Smooth muscle cell (in vitro differentiated cells): Measurements from ENCODE around the gene CCDC68. TPM values are rescaled to one million over a fixed set of nuclear protein-coding genes. Genes with fewer than 3 reads are reported as not detected.
"Not testable (repeated sequence)": the region's sequence is repeated elsewhere in the genome, so short reads cannot be mapped to it uniquely, and the experiment has no call there.

Source experiments
- DNase-seq: peaks from one replicate; lab custom pipeline; 2025; ENCODE audit not compliant: unreplicated experiment; lab: John Stamatoyannopoulos, UW
- H2AFZ ChIP-seq: fragments of 200-600 bp; sonication (generic); 2 replicates; pipeline ENCODE4 v1.6.0; 2016; ENCODE audit warnings: antibody characterized with exemption, low read depth, mild to moderate bottlenecking
- H3F3A ChIP-seq: fragments of 200-600 bp; sonication (generic); 2 replicates; pipeline ENCODE4 v1.6.0; 2017; ENCODE audit warnings: antibody characterized with exemption, low read depth
- H3K27ac ChIP-seq: fragments of 200-600 bp; sonication (generic); 2 replicates; pipeline ENCODE4 v1.5.1; 2016; ENCODE audit warnings: low read depth, mild to moderate bottlenecking
- H3K27me3 ChIP-seq: fragments of 200-600 bp; sonication (generic); 2 replicates; pipeline ENCODE4 v1.6.1; 2016; ENCODE audit warnings: low read depth, mild to moderate bottlenecking
- H3K36me3 ChIP-seq: fragments of 200-600 bp; sonication (generic); 2 replicates; pipeline ENCODE4 v1.5.1; 2016; ENCODE audit warnings: low read depth
- H3K4me1 ChIP-seq: fragments of 200-600 bp; sonication (generic); 2 replicates; pipeline ENCODE4 v1.5.1; 2016; ENCODE audit warnings: low read depth
- H3K4me2 ChIP-seq: fragments of 200-600 bp; sonication (generic); 2 replicates; pipeline ENCODE4 v1.6.0; 2016; ENCODE audit warnings: mild to moderate bottlenecking
- H3K4me3 ChIP-seq: fragments of 200-600 bp; sonication (generic); 2 replicates; pipeline ENCODE4 v1.5.1; 2016; ENCODE audit warnings: mild to moderate bottlenecking
- H3K79me2 ChIP-seq: fragments of 200-600 bp; sonication (generic); 2 replicates; pipeline ENCODE4 v1.6.0; 2016; ENCODE audit warnings: low read depth, mild to moderate bottlenecking
- H3K9ac ChIP-seq: fragments of 200-600 bp; sonication (generic); 2 replicates; pipeline ENCODE4 v1.6.0; 2016; ENCODE audit warnings: low read depth
- H3K9me3 ChIP-seq: fragments of 200-600 bp; sonication (generic); replicated peaks from 2 replicates; pipeline ENCODE4 v1.5.1; 2016; ENCODE audit warnings: low read depth
- H4K20me1 ChIP-seq: fragments of 200-600 bp; sonication (generic); 2 replicates; pipeline ENCODE4 v1.6.0; 2016; ENCODE audit warnings: low read depth
- WGBS: methylation state at CpG from one replicate; pipeline ENCODE4 v1.1.7; 2016; ENCODE audit warnings: low lambda C conversion rate; 5-methylcytosine and 5-hydroxymethylcytosine counted together
- polyA plus RNA-seq: library from polyadenylated mRNA; unstranded; fragments of >200 nt; fragmentation: Nextera tagmentation; extraction: Ambion mirVana; gene quantifications from 2 replicates; pipeline ENCODE4 v1.2.1, GENCODE V29; 2016
- total RNA-seq: library from RNA; depleted of rRNA; stranded (reverse); fragments of >200 nt; gene quantifications from 2 replicates; pipeline ENCODE4 v1.2.3, GENCODE V29; 2014
- TF ChIP-seq, protein P1 (sequence below): fragments of 200-600 bp; sonication (generic); IDR thresholded peaks from 2 replicates; pipeline ENCODE4 v1.5.1; 2017; ENCODE audit warnings: borderline replicate concordance, mild to moderate bottlenecking, antibody characterized with exemption; ENCODE audit not compliant: insufficient read depth, poor library complexity, severe bottlenecking

CCDC68 gene
- total and polyA plus RNA-seq, 2 experiments from 2014 or later = 4.8 to 6.2 TPM

DNA sequence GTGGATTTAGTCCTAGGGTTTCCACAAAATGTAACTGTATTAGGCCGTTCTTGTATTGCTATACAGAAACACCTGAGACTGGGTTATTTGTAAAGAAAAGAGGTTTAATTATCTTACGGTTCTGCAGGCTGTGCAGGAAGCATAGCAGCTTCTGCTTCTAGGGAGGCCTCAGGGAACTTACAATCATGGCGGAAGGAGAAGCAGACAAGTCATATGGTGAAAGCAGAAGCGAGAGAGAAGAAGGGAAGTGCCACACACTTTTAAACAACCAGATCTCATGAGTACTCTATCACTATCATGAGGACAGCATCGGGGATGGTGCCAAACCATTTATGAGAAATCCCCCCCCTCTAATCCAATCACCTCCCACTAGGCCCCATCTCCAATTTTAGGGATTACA lies 9.5 kb upstream of the CCDC68 start:
- TF ChIP-seq, protein P1, sequence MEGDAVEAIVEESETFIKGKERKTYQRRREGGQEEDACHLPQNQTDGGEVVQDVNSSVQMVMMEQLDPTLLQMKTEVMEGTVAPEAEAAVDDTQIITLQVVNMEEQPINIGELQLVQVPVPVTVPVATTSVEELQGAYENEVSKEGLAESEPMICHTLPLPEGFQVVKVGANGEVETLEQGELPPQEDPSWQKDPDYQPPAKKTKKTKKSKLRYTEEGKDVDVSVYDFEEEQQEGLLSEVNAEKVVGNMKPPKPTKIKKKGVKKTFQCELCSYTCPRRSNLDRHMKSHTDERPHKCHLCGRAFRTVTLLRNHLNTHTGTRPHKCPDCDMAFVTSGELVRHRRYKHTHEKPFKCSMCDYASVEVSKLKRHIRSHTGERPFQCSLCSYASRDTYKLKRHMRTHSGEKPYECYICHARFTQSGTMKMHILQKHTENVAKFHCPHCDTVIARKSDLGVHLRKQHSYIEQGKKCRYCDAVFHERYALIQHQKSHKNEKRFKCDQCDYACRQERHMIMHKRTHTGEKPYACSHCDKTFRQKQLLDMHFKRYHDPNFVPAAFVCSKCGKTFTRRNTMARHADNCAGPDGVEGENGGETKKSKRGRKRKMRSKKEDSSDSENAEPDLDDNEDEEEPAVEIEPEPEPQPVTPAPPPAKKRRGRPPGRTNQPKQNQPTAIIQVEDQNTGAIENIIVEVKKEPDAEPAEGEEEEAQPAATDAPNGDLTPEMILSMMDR = no peak
- no peak for DNase-seq
- Histone ChIP-seq H4K20me1 (no peaks in the 10 kb centered on the region), H3K4me3 (no peak overlapping the region), H3K36me3 (no peaks in the 10 kb centered on the region), H2AFZ (no peak overlapping the region), H3K27me3 (no peaks in the 10 kb centered on the region), H3K4me2 (no peak overlapping the region), H3F3A (no peaks in the 10 kb centered on the region), H3K4me1 (no peaks in the 10 kb centered on the region), H3K9me3 (no peaks in the 10 kb centered on the region), H3K27ac (peak overlapping the region; percentile 79), H3K79me2 (no peaks in the 10 kb centered on the region), H3K9ac (no peak overlapping the region)
- 94% methylated on average over 5 of the region's 5 CpGs for WGBS

DNA sequence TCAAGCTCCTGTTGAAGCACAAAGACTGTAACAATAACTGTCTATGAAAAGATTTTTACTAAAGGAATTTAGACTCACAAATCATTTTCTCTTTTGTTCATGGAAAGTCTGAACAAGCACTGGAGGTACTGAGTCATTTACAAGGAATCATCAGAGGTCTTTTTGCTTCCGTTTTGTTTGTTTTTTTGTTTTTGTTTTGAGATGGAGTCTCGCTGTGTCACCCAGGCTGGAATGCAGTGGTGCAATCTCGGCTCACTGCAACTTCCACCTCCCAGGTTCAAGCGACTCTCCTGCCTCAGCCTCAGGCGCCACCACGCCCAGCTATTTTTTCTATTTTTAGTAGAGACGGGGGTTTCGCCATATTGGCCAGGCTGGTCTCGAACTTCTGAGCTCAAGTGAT lies 9.0 kb upstream of the CCDC68 start:
- H3K79me2 ChIP-seq, H3K9ac ChIP-seq, H3K4me2 ChIP-seq, H2AFZ ChIP-seq, H3K4me3 ChIP-seq, DNase-seq, H3K4me1 ChIP-seq, H3K9me3 ChIP-seq, H3F3A ChIP-seq, H3K27me3 ChIP-seq, H3K36me3 ChIP-seq, H4K20me1 ChIP-seq: not testable (repeated sequence)
- H3K27ac ChIP-seq = peak overlapping the region; percentile 79
- 69% methylated on average over 9 of the region's 9 CpGs for WGBS

DNA sequence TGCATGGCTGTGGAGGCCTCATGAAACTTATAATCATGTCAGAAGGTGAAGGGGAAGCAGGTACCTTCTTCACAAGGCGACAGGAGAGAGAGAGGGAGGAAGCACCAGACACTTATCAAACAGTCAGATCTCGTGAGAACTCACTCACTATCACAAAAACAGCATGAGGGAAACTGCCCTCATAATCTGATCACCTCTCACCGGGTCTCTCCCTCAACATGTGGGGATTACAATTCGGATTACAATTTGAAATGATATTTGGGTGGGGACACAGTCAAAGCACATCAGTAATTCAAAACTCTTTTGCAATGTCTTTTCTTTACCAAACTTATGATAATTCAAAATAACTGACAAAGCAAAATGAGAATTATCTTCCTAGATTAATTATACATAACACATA lies 8.5 kb upstream of the CCDC68 start:
- H3K27me3 ChIP-seq = no peaks in the 10 kb centered on the region
- no peaks in the 10 kb centered on the region for H3K9me3 ChIP-seq
- H3K4me3 ChIP-seq = no peak overlapping the region
- H4K20me1 ChIP-seq = no peaks in the 10 kb centered on the region
- 80% methylated on average over 4 of the region's 4 CpGs for WGBS
- H3F3A ChIP-seq = no peaks in the 10 kb centered on the region
- H3K4me2 ChIP-seq = no peak overlapping the region
- no peaks in the 10 kb centered on the region for H3K79me2 ChIP-seq
- peak overlapping the region; percentile 15 for H2AFZ ChIP-seq
- TF ChIP-seq, protein P1 = no peak
- DNase-seq = no peak
- H3K4me1 ChIP-seq = no peaks in the 10 kb centered on the region
- H3K27ac ChIP-seq = peak overlapping the region; percentile 79
- no peak overlapping the region for H3K9ac ChIP-seq
- H3K36me3 ChIP-seq = no peaks in the 10 kb centered on the region

DNA sequence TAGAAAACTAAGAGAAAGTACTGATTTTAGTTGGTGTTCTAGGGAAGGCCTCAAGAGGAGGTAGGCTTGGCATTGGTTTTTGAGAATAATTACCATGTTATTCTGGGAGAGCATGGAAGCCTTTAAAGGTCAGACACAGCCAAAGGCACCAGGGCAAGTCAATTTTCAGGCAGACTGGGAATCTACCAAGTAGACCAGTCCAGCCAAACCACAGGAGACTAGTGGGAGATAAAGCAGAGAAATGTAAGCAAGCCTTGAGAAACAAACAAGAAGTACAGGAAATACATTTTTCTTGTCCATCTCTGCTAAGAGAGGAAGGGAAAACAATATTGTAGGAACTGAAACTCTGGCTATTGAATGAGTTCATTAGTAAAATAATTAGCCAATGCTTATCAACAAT lies 5.5 kb upstream of the CCDC68 start:
- Histone ChIP-seq H3K9ac (no peak overlapping the region), H3F3A (peaks cover 9% of the 10 kb centered on the region), H3K27ac (peak overlapping the region; percentile 28), H3K4me3 (no peak overlapping the region), H3K4me2 (peak overlapping the region; percentile 35), H3K36me3 (no peaks in the 10 kb centered on the region), H3K79me2 (no peaks in the 10 kb centered on the region), H3K4me1 (no peaks in the 10 kb centered on the region), H4K20me1 (no peaks in the 10 kb centered on the region), H3K9me3 (no peaks in the 10 kb centered on the region), H2AFZ (peak overlapping the region; percentile 71), H3K27me3 (no peaks in the 10 kb centered on the region)
- no peak for DNase-seq
- TF ChIP-seq, protein P1 = no peak
